ENCODE results near the gene CNR2. TPM values are rescaled to one million over a fixed set of nuclear protein-coding genes. Genes with fewer than 3 reads are reported as not detected.

Gene CNR2
- total RNA-seq, 1 donor from 2014 or later, result not detected

DNA sequence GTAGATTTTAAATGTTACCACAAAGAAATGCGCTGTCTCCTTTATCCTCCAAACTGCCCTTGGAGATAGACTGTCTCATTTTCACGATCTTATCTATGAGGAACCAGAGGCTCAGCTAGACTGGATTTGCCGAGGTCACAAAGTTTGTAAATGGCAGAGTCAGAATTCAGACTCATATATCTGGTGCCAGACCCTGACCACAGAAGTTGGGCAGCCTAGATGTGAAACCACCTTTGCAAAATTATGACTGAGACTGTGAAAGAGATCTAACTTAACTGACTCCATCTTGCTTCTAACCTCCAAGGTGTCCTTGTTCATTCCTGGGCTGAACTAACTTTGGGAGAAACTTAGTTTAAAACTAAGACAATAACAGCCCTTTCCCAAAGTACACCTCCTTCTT, 14.1 kb downstream of the CNR2 start:
- H3K4me1 Mint-ChIP-seq, result no peaks in the 10 kb centered on the region
- peaks cover 55% of the 10 kb centered on the region for H3K27me3 Mint-ChIP-seq (ENCODE audit: low read depth)
- DNase-seq (ENCODE audit: low spot score in 2 of 2, unreplicated experiment in 2 of 2), result no peak
- H3K36me3 Mint-ChIP-seq, result no peaks in the 10 kb centered on the region
- TF ChIP-seq, protein P1, sequence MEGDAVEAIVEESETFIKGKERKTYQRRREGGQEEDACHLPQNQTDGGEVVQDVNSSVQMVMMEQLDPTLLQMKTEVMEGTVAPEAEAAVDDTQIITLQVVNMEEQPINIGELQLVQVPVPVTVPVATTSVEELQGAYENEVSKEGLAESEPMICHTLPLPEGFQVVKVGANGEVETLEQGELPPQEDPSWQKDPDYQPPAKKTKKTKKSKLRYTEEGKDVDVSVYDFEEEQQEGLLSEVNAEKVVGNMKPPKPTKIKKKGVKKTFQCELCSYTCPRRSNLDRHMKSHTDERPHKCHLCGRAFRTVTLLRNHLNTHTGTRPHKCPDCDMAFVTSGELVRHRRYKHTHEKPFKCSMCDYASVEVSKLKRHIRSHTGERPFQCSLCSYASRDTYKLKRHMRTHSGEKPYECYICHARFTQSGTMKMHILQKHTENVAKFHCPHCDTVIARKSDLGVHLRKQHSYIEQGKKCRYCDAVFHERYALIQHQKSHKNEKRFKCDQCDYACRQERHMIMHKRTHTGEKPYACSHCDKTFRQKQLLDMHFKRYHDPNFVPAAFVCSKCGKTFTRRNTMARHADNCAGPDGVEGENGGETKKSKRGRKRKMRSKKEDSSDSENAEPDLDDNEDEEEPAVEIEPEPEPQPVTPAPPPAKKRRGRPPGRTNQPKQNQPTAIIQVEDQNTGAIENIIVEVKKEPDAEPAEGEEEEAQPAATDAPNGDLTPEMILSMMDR (IDR thresholded peaks at IDR 0.05; ENCODE audit: unreplicated experiment), result no peak
- no peaks in the 10 kb centered on the region for H3K9me3 Mint-ChIP-seq
- H3K27ac Mint-ChIP-seq, result no peak overlapping the region
- H3K4me3 Mint-ChIP-seq, result no peak overlapping the region

DNA sequence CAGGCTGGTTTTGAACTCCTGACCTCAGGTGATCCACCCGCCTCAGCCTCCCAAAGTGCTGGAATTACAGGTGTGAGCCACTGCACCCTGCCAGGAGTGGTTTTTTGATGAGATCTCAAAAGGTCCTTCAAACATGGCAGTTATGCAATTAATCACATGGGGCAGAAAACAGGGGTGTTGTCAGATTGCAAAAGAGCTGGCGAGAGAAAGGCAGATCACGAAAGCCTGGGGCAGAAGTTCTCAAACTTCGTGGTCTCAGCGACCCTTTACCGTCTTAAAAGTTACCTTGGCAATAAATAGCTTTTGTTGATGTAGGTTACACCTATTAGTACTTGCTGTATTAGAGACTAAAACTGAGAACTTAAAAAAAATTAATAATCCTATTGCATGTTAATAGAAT, 16.1 kb downstream of the CNR2 start:
- TF ChIP-seq, protein P1 (IDR thresholded peaks at IDR 0.05; ENCODE audit: unreplicated experiment), result no peak
- no peak overlapping the region for H3K4me3 Mint-ChIP-seq
- H3K4me1 Mint-ChIP-seq, result no peaks in the 10 kb centered on the region
- H3K36me3 Mint-ChIP-seq, result no peaks in the 10 kb centered on the region
- DNase-seq (ENCODE audit: low spot score in 2 of 2, unreplicated experiment in 2 of 2), result no peak
- no peak overlapping the region for H3K27ac Mint-ChIP-seq
- H3K9me3 Mint-ChIP-seq, result no peaks in the 10 kb centered on the region
- H3K27me3 Mint-ChIP-seq (ENCODE audit: low read depth), result peaks cover 39% of the 10 kb centered on the region

DNA sequence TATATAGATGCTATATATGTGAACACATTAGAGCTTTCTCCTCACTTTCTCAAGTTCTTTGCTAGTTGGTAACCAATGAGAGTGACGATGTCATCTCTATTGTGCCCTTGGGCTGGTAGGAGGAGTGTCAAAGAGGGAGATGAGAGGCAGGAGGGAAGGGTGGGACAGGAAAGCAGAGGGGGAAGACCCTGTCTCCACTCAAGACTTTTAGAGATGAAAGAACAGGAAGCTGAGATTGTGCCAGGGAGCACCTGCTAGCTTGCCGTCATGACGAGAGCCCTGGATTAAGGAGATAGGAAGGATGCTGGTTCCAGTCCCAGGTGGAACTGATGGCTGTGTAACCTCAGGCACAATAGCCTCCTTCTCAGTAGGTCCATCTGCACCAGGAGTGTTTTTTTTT, 16.7 kb downstream of the CNR2 start:
- Mint-ChIP-seq H3K4me3 (no peak overlapping the region), H3K9me3 (no peaks in the 10 kb centered on the region), H3K36me3 (no peaks in the 10 kb centered on the region), H3K27ac (no peak overlapping the region), H3K27me3 (ENCODE audit: low read depth) (peaks cover 39% of the 10 kb centered on the region), H3K4me1 (no peaks in the 10 kb centered on the region)
- TF ChIP-seq, protein P1 (IDR thresholded peaks at IDR 0.05; ENCODE audit: unreplicated experiment), result no peak
- DNase-seq (ENCODE audit: low spot score in 2 of 2, unreplicated experiment in 2 of 2), result no peak

DNA sequence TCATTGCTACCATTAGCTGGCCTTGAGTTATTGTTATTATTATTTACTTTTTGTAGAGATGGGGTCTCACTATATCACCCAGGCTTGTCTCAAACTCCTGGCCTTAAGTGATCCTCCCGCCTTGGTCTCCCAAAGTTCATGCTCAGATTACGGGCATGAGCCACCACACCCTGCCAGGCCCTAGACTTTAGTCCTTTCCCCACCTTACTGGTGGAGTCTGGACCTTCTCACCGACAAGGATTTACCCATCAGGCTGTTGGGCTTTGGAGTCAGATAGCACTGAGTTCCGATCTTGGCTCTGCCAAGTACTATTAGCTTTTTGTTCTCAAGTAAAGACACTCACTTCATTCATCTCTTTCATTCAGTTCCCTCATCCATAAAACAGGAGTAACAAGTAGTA, 17.2 kb downstream of the CNR2 start:
- H3K9me3 Mint-ChIP-seq, result no peaks in the 10 kb centered on the region
- TF ChIP-seq, protein P1 (IDR thresholded peaks at IDR 0.05; ENCODE audit: unreplicated experiment), result no peak

DNA sequence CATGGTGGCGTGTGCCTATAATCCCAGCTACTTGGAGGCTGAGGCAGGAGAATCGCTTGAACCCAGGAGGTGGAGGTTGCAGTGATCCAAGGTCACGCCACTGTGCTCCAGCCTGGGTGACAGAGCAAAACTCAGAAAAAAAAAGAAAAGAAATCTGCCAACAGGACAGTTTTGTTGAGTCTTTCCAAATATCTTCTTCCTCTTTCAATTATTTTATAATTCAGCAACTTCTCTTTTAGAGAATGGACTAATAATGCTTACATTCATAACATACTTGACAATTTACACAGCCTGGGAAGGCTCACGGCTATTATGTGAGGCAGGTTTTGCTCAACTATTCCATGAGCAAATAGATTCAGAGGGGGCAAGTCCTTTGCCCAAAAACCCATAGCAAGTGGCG, 18.1 kb downstream of the CNR2 start:
- Mint-ChIP-seq H3K4me3 (no peak overlapping the region), H3K9me3 (no peaks in the 10 kb centered on the region), H3K36me3 (no peaks in the 10 kb centered on the region), H3K4me1 (no peaks in the 10 kb centered on the region), H3K27ac (no peak overlapping the region), H3K27me3 (ENCODE audit: low read depth) (peaks cover 28% of the 10 kb centered on the region)
- DNase-seq (ENCODE audit: low spot score in 2 of 2, unreplicated experiment in 2 of 2), result no peak
- TF ChIP-seq, protein P1 (IDR thresholded peaks at IDR 0.05; ENCODE audit: unreplicated experiment), result no peak

More for the DNA sequence above, 17.2 kb downstream of the CNR2 start:
- Mint-ChIP-seq H3K36me3 (no peaks in the 10 kb centered on the region), H3K27me3 (ENCODE audit: low read depth) (peaks cover 36% of the 10 kb centered on the region), H3K4me1 (no peaks in the 10 kb centered on the region), H3K27ac (no peak overlapping the region), H3K4me3 (no peak overlapping the region)
- DNase-seq (ENCODE audit: low spot score in 2 of 2, unreplicated experiment in 2 of 2), result no peak

DNA sequence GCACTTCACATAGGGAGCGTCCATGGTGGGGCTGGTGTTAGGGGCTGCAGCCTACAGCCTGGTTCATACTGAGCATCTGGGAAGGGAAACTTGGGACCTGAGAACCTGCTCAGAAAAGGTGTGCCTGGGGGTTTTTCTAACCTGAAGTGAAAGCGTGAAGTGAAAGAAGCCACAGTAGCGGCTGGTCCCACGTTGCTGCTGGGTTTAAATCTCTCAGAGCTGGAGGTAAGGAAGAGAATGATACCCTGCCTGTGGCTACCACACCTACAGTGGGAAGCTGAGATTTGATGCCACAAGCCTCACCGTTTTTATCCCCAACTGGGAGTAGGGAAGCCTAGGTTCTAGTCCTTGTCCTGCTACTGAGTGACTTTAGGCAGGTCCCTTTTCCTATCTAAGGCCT, 24.1 kb downstream of the CNR2 start:
- DNase-seq (ENCODE audit: low spot score in 2 of 2, unreplicated experiment in 2 of 2), result no peak
- H3K4me3 Mint-ChIP-seq, result no peak overlapping the region
- H3K27ac Mint-ChIP-seq, result no peak overlapping the region
- H3K9me3 Mint-ChIP-seq, result no peaks in the 10 kb centered on the region
- H3K36me3 Mint-ChIP-seq, result no peaks in the 10 kb centered on the region
- H3K4me1 Mint-ChIP-seq, result no peaks in the 10 kb centered on the region
- peaks cover 10% of the 10 kb centered on the region for H3K27me3 Mint-ChIP-seq (ENCODE audit: low read depth)
- TF ChIP-seq, protein P1 (IDR thresholded peaks at IDR 0.05; ENCODE audit: unreplicated experiment), result no peak
